GM19240 (cell line): Measurements from ENCODE around the gene MRTO4.
A peak's percentile ranks its signal among the peaks of the same experiment; 100 is the strongest.
"Not testable (repeated sequence)": the region's sequence is repeated elsewhere in the genome, so short reads cannot be mapped to it uniquely, and the experiment has no call there.

Experiments used
- DNase-seq: peaks from one replicate; pipeline ENCODE4 v3.0.0; 2011; ENCODE audit warnings: low spot score; ENCODE audit not compliant: insufficient read length

Gene MRTO4

GRCh38 chr1:19251305-19252196 is at the start of gene MRTO4, which contains the start of gene EMC1:
Gene MRTO4 (plus strand): TSS chr1:19251805. CDS start chr1:19251836, 31 bp downstream.
Gene EMC1 (minus strand): TSS chr1:19251524. CDS start chr1:19251509, 15 bp downstream.
- peak; percentile 93 for DNase-seq

- no peak for DNase-seq
Measured at GRCh38 chr1:19202396-19202795, 49.2 kb upstream of the MRTO4 start.

- no peak for DNase-seq
Measured at GRCh38 chr1:19203440-19203839, 48.2 kb upstream of the MRTO4 start.

GRCh38 chr1:19204446-19205266 is 46.9 kb upstream of the MRTO4 start:
- no peak for DNase-seq

GRCh38 chr1:19205403-19205802 is 46.2 kb upstream of the MRTO4 start:
- peak; percentile 16 for DNase-seq

GRCh38 chr1:19205845-19206244 is 45.8 kb upstream of the MRTO4 start:
- no peak for DNase-seq

GRCh38 chr1:19206947-19207346 is 44.7 kb upstream of the MRTO4 start:
- DNase-seq: no peak

GRCh38 chr1:19208710-19209438 is 42.7 kb upstream of the MRTO4 start:
- DNase-seq: no peak

- DNase-seq: no peak
Measured at GRCh38 chr1:19209439-19209989, 42.1 kb upstream of the MRTO4 start.

- peak; percentile 81 for DNase-seq
Measured at GRCh38 chr1:19209990-19210771, 41.4 kb upstream of the MRTO4 start, which contains the start of gene UBR4. Gene UBR4 (minus strand): TSS chr1:19210266. CDS start chr1:19210248, 18 bp downstream.

- DNase-seq: no peak
Measured at GRCh38 chr1:19210772-19211549, 40.6 kb upstream of the MRTO4 start.

GRCh38 chr1:19212167-19212566 is 39.4 kb upstream of the MRTO4 start:
- DNase-seq: no peak

GRCh38 chr1:19213580-19213979 is 38.0 kb upstream of the MRTO4 start:
- no peak for DNase-seq

GRCh38 chr1:19216585-19216984 is 35.0 kb upstream of the MRTO4 start:
- DNase-seq: not testable (repeated sequence)

- DNase-seq: no peak
Measured at GRCh38 chr1:19219451-19219850, 32.2 kb upstream of the MRTO4 start.

- no peak for DNase-seq
Measured at GRCh38 chr1:19220080-19220846, 31.3 kb upstream of the MRTO4 start.

- no peak for DNase-seq
Measured at GRCh38 chr1:19220991-19221390, 30.6 kb upstream of the MRTO4 start.

- no peak for DNase-seq
Measured at GRCh38 chr1:19222573-19222972, 29.0 kb upstream of the MRTO4 start.
